SK-N-SH treated with all-trans-retinoic acid at 6 μM for 48 hours (cell line): ENCODE results near the gene ME3.

ENCODE experiments used
- ATAC-seq: fragments of 200-7000 bp; cut with Tn5 transposase; 3 replicates; pipeline ENCODE4 v1.9.1; 2020; ENCODE audit warnings: mild to moderate bottlenecking, moderate library complexity
- BACH2 ChIP-seq: fragments of 250-450 bp; sonication (Bioruptor Pico); IDR thresholded peaks from 2 replicates; pipeline ENCODE4 v1.9.0; 2021; ENCODE audit warnings: mild to moderate bottlenecking, borderline replicate concordance
- CREB5 ChIP-seq: fragments of 250-450 bp; sonication (Bioruptor Pico); IDR thresholded peaks from 2 replicates; pipeline ENCODE4 v1.5.1; 2020; ENCODE audit warnings: low read depth, mild to moderate bottlenecking, moderate library complexity
- CSRNP3 ChIP-seq: fragments of 250-450 bp; sonication (Bioruptor Pico); IDR thresholded peaks from 2 replicates; pipeline ENCODE4 v1.5.1; 2021; ENCODE audit warnings: mild to moderate bottlenecking, moderate library complexity
- ESRRG ChIP-seq: fragments of 250-450 bp; sonication (Bioruptor Pico); IDR thresholded peaks from 2 replicates; pipeline ENCODE4 v1.6.1; 2021; ENCODE audit warnings: mild to moderate bottlenecking
- GLIS3 ChIP-seq: fragments of 250-450 bp; sonication (Bioruptor Pico); IDR thresholded peaks from 2 replicates; pipeline ENCODE4 v1.5.0; 2020; ENCODE audit warnings: mild to moderate bottlenecking, moderate library complexity
- ISL1 ChIP-seq: fragments of 250-450 bp; sonication (Bioruptor Pico); IDR thresholded peaks from 2 replicates; pipeline ENCODE4 v2.1.2; 2022; ENCODE audit warnings: mild to moderate bottlenecking, moderate library complexity
- OSR1 ChIP-seq: fragments of 250-450 bp; sonication (Bioruptor Pico); IDR thresholded peaks from 2 replicates; pipeline ENCODE4 v1.8.0; 2022; ENCODE audit warnings: moderate library complexity, mild to moderate bottlenecking, inconsistent platforms
- PATZ1 ChIP-seq: fragments of 250-450 bp; sonication (Bioruptor Pico); IDR thresholded peaks from 2 replicates; pipeline ENCODE4 v1.8.0; 2020; ENCODE audit warnings: mild to moderate bottlenecking, moderate library complexity, borderline replicate concordance
- POU6F1 ChIP-seq: fragments of 250-450 bp; sonication (Bioruptor Pico); IDR thresholded peaks from 2 replicates; pipeline ENCODE4 v1.8.0; 2021; ENCODE audit warnings: low read depth, mild to moderate bottlenecking, moderate library complexity, borderline replicate concordance
- PPARA ChIP-seq: fragments of 250-450 bp; sonication (Bioruptor Pico); IDR thresholded peaks from 2 replicates; pipeline ENCODE4 v1.5.0; 2020; ENCODE audit warnings: mild to moderate bottlenecking, borderline replicate concordance
- RARB ChIP-seq: fragments of 250-450 bp; sonication (Bioruptor Pico); IDR thresholded peaks from 2 replicates; pipeline ENCODE4 v1.8.0; 2021; ENCODE audit warnings: mild to moderate bottlenecking, moderate library complexity
- SNAI2 ChIP-seq: fragments of 250-450 bp; sonication (Bioruptor Pico); IDR thresholded peaks from 2 replicates; pipeline ENCODE4 v1.5.0; 2020; ENCODE audit warnings: mild to moderate bottlenecking, moderate library complexity
- TCF4 ChIP-seq: fragments of 250-450 bp; sonication (Bioruptor Pico); IDR thresholded peaks from 2 replicates; pipeline ENCODE4 v1.8.0; 2021; ENCODE audit warnings: mild to moderate bottlenecking, moderate library complexity, borderline replicate concordance
- TOX ChIP-seq: fragments of 250-450 bp; sonication (Bioruptor Pico); IDR thresholded peaks from 2 replicates; pipeline ENCODE4 v1.8.0; 2021; ENCODE audit warnings: mild to moderate bottlenecking, moderate library complexity, borderline replicate concordance
- TSHZ2 ChIP-seq: fragments of 250-450 bp; sonication (Bioruptor Pico); IDR thresholded peaks from 2 replicates; pipeline ENCODE4 v1.5.0; 2020; ENCODE audit warnings: mild to moderate bottlenecking, moderate library complexity
- ZC3H10 ChIP-seq: fragments of 250-450 bp; sonication (Bioruptor Pico); IDR thresholded peaks from 2 replicates; pipeline ENCODE4 v1.5.1; 2021; ENCODE audit warnings: mild to moderate bottlenecking, moderate library complexity
- ZFP3 ChIP-seq: fragments of 250-450 bp; sonication (Bioruptor Pico); IDR thresholded peaks from 2 replicates; pipeline ENCODE4 v1.5.0; 2020; ENCODE audit warnings: mild to moderate bottlenecking, moderate library complexity
- ZFP30 ChIP-seq: fragments of 450-650 bp; formaldehyde crosslinking; IDR thresholded peaks from 2 replicates; pipeline ENCODE4 v1.5.0; 2022; ENCODE audit warnings: mild to moderate bottlenecking, moderate library complexity
- ZNF565 ChIP-seq: fragments of 450-650 bp; formaldehyde crosslinking; conservative IDR thresholded peaks from 2 replicates; pipeline ENCODE4 v1.5.0; 2020; ENCODE audit warnings: low read depth, mild to moderate bottlenecking, moderate library complexity
- ZNF8 ChIP-seq: fragments of 450-650 bp; formaldehyde crosslinking; IDR thresholded peaks from 2 replicates; pipeline ENCODE4 v1.5.0; 2020; ENCODE audit warnings: mild to moderate bottlenecking, moderate library complexity

The ME3 gene

GRCh38 chr11:86644291-86644690 is 28.1 kb downstream of the ME3 start:
- TF ChIP-seq TSHZ2 (no peak), CSRNP3 (CRISPR knock-in tag) (no peak), ZFP3 (CRISPR knock-in tag) (no peak), PPARA (no peak), SNAI2 (CRISPR knock-in tag) (no peak), PATZ1 (CRISPR knock-in tag) (no peak), ZNF8 (CRISPR knock-in tag) (no peak), TOX (no peak), ZNF565 (CRISPR knock-in tag) (no peak), GLIS3 (CRISPR knock-in tag) (no peak), POU6F1 (CRISPR knock-in tag) (no peak), ESRRG (CRISPR knock-in tag) (no peak), OSR1 (no peak), BACH2 (CRISPR knock-in tag) (no peak), CREB5 (CRISPR knock-in tag) (no peak), TCF4 (CRISPR knock-in tag) (no peak)
- ATAC-seq: no peak

- TF ChIP-seq ZNF8 (CRISPR knock-in tag) (no peak), ZC3H10 (CRISPR knock-in tag) (no peak), ESRRG (CRISPR knock-in tag) (no peak), CSRNP3 (CRISPR knock-in tag) (no peak), OSR1 (no peak), ISL1 (CRISPR knock-in tag) (no peak), POU6F1 (CRISPR knock-in tag) (no peak), ZFP3 (CRISPR knock-in tag) (no peak), ZFP30 (CRISPR knock-in tag) (no peak), PPARA (no peak), RARB (no peak)
- ATAC-seq: no peak
These were observed 30.7 kb downstream of the ME3 start for GRCh38 chr11:86641537-86642261.
